ENCODE measurements around the gene C10orf105. TPM values are rescaled to one million over a fixed set of nuclear protein-coding genes. Genes with fewer than 3 reads are reported as not detected.

Gene C10orf105
- total RNA-seq, 1 donor, result under 0.01 TPM

- no peak for TF ChIP-seq CTCF (IDR thresholded peaks at IDR 0.05; ENCODE audit: extremely low read depth, low read depth, low read length)
These were observed 23.7 kb upstream of the C10orf105 start for GRCh38 chr10:71743089-71743838.

DNA sequence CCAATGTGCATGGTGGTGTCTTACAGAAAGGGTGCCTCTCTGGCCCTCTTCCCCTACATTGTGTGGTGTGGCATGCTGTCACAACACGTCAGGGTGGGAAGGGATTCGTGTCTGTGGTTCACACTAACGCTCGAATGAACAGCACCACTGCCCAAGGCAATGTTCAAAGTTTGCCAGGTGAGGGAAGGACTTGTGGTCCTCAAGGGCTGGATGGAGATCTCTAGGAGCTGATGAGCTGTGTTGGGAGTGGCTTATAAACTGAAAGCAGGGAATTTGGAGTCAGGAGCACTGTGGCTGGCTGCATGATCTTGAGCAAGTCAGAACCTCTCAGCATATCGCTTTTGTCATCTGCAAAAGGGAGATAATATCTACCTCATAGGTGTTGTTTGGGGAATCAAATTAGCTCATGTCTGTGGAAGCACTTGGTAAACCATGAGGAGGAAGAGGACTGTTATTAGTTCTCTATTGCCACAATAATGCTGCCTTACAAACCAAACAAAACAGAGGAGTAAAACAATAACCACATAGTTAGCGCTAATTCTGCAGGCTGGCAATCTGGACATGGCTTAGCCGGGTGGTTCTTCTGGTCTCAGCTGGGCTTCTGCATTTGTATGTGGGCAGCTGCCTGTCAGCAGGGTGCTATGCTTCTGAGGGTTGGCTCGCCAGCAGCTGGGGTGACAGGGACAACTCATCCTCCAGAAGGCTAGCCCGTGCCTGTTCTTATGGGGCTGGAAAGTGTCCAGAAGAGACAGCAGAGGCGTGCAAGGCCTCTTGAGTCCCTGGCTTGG is 22.9 kb upstream of the C10orf105 start:
- no peak overlapping the region for H2AFZ ChIP-seq (ENCODE audit: low read length)
- no peak overlapping the region for H3K4me2 ChIP-seq (ENCODE audit: insufficient read depth, low read length)
- no peaks in the 10 kb centered on the region for H4K20me1 ChIP-seq (ENCODE audit: insufficient read depth, low read length)
- no peaks in the 10 kb centered on the region for H3K79me2 ChIP-seq (ENCODE audit: insufficient read depth, low read length)
- H3K4me1 ChIP-seq (ENCODE audit: insufficient read depth, low read length), result no peaks in the 10 kb centered on the region
- no peak for DNase-seq (ENCODE audit: insufficient read length, low spot score, missing footprints)
- no peaks in the 10 kb centered on the region for H3K36me3 ChIP-seq (ENCODE audit: insufficient read depth, low read length)
- no peak overlapping the region for H3K27ac ChIP-seq (ENCODE audit: low read depth, low read length)
- H3K9me3 ChIP-seq (ENCODE audit: low read depth, low read length), result peaks cover 6% of the 10 kb centered on the region
- no peaks in the 10 kb centered on the region for H3K27me3 ChIP-seq (ENCODE audit: insufficient read depth, low read length)
- no peak overlapping the region for H3K4me3 ChIP-seq (ENCODE audit: insufficient read depth, low read length)
- TF ChIP-seq CTCF (IDR thresholded peaks at IDR 0.05; ENCODE audit: extremely low read depth, low read depth, low read length), result no peak

More at GRCh38 chr10:71743089-71743838, 23.7 kb upstream of the C10orf105 start:
- Histone ChIP-seq H3K79me2 (ENCODE audit: insufficient read depth, low read length) (no peaks in the 10 kb centered on the region), H2AFZ (ENCODE audit: low read length) (no peak overlapping the region), H3K9me3 (ENCODE audit: low read depth, low read length) (peaks cover 6% of the 10 kb centered on the region), H3K4me3 (ENCODE audit: insufficient read depth, low read length) (no peak overlapping the region), H4K20me1 (ENCODE audit: insufficient read depth, low read length) (no peaks in the 10 kb centered on the region), H3K27me3 (ENCODE audit: insufficient read depth, low read length) (no peaks in the 10 kb centered on the region), H3K4me2 (ENCODE audit: insufficient read depth, low read length) (no peak overlapping the region), H3K36me3 (ENCODE audit: insufficient read depth, low read length) (no peaks in the 10 kb centered on the region), H3K4me1 (ENCODE audit: insufficient read depth, low read length) (no peaks in the 10 kb centered on the region), H3K27ac (ENCODE audit: low read depth, low read length) (no peak overlapping the region)
- no peak for DNase-seq (ENCODE audit: insufficient read length, low spot score, missing footprints)

DNA sequence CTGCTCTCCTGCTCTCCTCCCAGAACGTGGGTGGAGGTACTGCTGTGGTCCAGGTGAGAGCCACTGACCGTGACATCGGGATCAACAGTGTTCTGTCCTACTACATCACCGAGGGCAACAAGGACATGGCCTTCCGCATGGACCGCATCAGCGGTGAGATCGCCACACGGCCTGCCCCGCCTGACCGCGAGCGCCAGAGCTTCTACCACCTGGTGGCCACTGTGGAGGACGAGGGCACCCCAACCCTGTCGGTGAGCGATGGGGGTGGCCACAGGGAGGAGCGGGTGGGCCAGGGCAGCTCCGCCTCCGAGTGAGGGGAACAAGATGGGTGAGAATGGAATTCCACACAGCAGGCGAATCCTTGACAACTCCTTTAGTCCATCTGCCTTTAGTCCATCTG is 22.1 kb upstream of the C10orf105 start:
- Histone ChIP-seq H2AFZ (ENCODE audit: low read length) (no peak overlapping the region), H3K4me3 (ENCODE audit: insufficient read depth, low read length) (no peak overlapping the region), H3K27ac (ENCODE audit: low read depth, low read length) (no peak overlapping the region), H3K27me3 (ENCODE audit: insufficient read depth, low read length) (no peaks in the 10 kb centered on the region), H3K9me3 (ENCODE audit: low read depth, low read length) (peaks cover 6% of the 10 kb centered on the region), H3K4me1 (ENCODE audit: insufficient read depth, low read length) (no peaks in the 10 kb centered on the region), H3K79me2 (ENCODE audit: insufficient read depth, low read length) (no peaks in the 10 kb centered on the region), H4K20me1 (ENCODE audit: insufficient read depth, low read length) (no peaks in the 10 kb centered on the region), H3K36me3 (ENCODE audit: insufficient read depth, low read length) (no peaks in the 10 kb centered on the region), H3K4me2 (ENCODE audit: insufficient read depth, low read length) (no peak overlapping the region)
- DNase-seq (ENCODE audit: insufficient read length, low spot score, missing footprints), result no peak
- no peak for TF ChIP-seq CTCF (IDR thresholded peaks at IDR 0.05; ENCODE audit: extremely low read depth, low read depth, low read length)

DNA sequence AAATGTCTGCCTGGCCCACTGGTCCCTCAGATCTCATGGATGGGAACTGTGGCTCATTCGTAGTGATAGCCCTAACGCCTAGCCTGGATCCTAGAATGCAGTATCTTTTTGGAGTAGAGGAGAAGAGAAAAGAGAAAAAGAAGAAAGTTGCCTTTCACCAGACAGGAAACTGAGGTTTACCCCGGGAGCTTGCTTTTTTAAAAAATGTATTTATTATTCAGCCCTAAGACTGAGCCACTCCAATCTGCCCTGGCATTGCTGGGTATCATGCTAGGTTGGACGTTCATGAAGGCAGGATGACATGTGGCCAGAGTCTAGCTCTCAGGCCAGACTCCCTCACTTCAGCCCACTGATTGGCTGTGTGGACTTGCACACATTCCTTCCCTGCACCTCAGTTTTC is 21.5 kb upstream of the C10orf105 start:
- Histone ChIP-seq H3K9me3 (ENCODE audit: low read depth, low read length) (peaks cover 6% of the 10 kb centered on the region), H3K4me2 (ENCODE audit: insufficient read depth, low read length) (no peak overlapping the region), H3K79me2 (ENCODE audit: insufficient read depth, low read length) (no peaks in the 10 kb centered on the region), H3K27ac (ENCODE audit: low read depth, low read length) (no peak overlapping the region), H4K20me1 (ENCODE audit: insufficient read depth, low read length) (no peaks in the 10 kb centered on the region), H2AFZ (ENCODE audit: low read length) (no peak overlapping the region), H3K36me3 (ENCODE audit: insufficient read depth, low read length) (no peaks in the 10 kb centered on the region), H3K27me3 (ENCODE audit: insufficient read depth, low read length) (no peaks in the 10 kb centered on the region), H3K4me3 (ENCODE audit: insufficient read depth, low read length) (no peak overlapping the region), H3K4me1 (ENCODE audit: insufficient read depth, low read length) (no peaks in the 10 kb centered on the region)
- TF ChIP-seq CTCF (IDR thresholded peaks at IDR 0.05; ENCODE audit: extremely low read depth, low read depth, low read length), result no peak
- no peak for DNase-seq (ENCODE audit: insufficient read length, low spot score, missing footprints)

Data from osteoblast (primary cell).